GM11168 (cell line): ENCODE data around the gene RSL24D1.

Experiments
- in situ Hi-C: fragments of 300-500 bp; cut with MboI; formaldehyde crosslinking; loops from one replicate; pipeline ENCODE4 v1.12.0; 2022; ENCODE audit warnings: low sequenced_read_pairs; ENCODE audit not compliant: unreplicated experiment

RSL24D1 gene

DNA sequence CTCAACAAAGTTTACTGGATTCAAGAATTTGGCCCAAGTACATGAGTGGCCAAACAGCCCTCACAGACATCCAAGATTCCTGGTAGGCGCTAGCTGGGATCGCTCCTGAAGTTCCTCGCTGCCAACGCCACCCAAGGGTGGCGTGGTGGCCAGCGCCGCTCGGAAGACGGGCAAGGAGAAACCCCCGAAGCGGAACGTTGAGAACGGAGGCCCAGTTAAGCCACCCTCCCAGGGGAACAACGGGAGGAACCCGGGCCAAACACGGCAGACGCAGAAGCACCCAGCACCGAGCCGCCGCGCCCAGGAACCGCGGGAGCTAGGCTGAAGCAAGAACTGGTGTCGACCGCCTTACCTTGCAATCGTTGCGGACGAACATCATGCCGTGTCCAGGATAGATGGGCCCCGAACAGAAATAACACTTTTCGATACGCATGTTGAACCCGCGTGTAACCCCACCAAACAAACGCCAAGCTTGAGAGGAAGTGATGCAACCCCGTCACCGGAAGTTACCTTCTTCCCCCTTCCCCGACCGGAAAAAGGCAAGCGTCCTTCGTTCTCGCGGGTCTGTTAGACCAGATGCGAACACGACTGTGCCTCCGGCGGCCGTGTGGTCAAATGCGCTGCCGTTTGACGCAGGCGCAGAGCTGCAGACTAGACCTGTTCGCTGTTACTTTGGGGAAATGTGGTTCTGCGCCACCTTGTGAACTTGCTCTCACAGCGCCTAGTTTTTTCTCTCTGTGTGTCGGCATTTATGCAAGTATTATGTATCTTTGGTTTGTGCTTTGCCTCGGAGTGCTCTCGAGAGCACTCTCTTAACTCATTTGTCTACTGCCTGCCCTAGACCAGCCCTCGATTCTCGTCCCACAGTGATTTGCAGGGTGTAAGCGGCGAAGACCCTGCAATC is at the start of gene RSL24D1:
Gene RSL24D1 (minus strand): TSS at position 484 of the 904 bp plus-strand sequence. CDS start 51 bp downstream, at position 433.
- in situ Hi-C loops = no loop called here

DNA sequence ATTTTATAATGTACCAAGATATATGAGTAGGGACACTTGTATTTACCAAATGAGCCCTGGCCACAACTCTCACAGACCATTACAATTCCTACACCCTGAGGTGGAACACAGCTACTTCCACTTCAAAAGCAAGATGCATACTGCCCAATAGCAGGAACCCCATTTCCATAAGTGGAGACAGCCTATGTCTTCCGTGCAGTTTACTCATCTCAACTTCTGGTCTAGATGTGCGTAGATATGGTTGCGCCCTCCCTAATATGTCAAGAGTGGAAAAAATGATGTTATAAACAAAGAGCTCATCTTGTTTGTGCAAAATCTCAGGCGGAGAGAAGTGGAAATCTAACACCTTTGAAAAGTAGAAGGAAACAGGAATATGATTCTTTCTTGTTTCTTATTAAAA is 48.3 kb upstream of the RSL24D1 start:
- in situ Hi-C loops = no loop called here

DNA sequence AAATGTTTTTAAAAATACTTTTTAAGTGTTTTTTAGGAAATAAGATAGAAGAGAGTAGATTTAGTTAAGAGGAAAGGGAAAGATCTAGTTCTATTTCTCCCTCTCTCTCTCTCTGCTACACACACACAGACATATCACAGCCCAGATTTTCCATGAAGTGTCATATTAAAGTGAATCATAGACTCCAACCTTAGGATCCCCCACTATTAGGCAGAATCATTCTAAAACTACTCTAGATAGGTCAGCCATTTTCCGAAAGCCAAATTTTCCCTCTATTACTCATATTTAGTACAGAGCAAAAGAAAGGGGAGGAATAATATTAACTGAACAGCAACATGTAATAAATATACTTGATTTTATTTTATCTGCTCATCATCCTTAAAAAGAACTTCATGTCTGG is 45.1 kb upstream of the RSL24D1 start:
- in situ Hi-C loops = no loop called here

DNA sequence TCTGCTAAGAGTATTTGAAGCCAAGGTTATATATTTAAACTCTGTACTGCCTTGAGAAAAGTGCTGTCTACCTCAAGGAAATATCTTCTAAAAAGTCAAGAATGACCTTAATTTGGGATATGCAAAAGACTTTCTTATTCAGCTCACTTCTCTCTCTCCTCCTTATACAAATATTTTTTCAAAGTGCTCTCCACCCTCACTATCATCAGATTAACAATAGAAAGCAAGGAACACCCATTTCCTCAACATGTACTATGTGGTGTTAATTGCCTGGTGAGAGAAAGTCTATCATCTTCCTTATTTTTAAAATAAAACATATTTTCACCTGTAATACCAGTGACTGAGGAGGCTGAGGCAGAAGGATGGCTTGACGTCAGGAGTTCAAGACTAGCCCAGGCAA is 44.4 kb upstream of the RSL24D1 start:
- in situ Hi-C loops = no loop called here

DNA sequence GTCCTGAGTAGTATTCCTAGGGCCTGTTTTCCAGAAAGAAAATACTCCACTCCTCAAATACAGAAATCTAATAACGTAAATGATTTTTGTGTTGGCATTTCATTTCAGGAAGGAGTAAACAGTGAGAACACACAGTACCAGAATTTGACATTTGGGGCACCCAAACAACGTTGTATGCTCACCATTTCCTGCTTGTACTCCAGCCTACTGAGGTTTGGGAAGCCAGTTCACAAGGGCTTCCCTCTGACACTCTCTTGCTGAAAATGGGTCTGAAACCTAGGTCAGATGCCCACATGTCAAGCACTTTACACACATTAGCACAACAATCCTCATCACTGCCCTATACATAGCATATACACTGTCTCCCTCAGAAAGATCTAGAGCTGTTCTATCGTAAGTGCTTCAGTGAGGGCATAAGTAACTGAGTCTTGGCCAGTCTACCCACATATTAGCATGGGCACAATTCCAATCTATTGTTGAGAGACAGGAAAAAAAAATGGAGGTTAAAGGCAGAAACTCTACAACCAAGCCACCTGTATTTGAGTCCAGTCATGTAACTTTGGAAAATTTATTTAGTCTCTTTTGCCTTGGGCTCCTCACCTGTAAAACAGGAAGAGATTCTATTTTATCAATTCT is 43.5 kb upstream of the RSL24D1 start:
- in situ Hi-C loops = no loop called here

DNA sequence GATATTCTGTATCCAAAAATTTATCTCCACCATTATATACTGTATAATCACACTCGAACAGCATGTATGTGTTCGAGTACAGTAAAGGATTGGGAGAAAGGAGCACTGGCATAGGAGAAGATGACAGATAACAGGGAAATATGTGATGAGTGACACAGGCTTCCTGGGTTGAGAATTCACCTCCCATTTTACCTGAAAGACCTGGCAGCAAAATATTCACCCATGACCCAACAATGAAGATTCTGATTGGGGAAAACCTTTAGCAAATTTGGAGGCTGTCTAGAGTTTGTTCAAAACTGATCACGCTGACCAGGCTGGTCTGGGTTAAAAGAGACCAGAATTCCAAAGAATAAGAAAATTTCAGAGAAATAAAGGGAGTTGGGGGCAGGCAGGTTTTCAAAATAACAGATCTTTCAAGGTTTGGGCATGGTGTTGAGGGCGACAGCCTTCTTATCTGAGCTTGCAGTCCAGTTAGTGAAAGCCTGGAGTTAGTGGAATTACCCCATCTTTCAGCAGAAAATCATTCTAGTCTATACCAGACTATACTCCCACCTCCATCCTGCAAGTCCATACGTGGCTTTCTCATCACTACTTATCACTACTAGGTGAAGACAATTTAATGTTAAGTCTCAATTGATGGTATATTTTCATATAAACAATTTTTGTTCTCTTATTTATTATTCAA is 42.8 kb upstream of the RSL24D1 start:
- in situ Hi-C loops = no loop called here

DNA sequence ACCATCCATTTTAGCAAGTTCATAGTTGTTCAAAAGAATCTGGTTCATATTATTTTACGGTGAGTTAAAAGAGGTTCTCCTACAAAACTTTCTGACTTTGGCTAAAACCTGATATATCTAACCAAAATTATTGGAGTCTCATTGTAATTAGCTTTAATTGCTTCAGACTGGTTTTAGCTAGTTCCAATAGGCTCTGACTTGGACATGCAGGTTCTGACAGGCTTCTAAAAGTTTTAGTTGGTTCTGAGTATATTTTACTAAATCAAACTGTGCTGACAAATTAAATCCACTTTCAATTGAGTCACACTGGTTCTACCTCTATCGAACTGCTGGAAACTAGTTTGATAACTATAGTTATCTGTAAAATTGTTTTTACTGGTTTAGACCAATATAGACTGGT is 42.1 kb upstream of the RSL24D1 start:
- in situ Hi-C loops = no loop called here

DNA sequence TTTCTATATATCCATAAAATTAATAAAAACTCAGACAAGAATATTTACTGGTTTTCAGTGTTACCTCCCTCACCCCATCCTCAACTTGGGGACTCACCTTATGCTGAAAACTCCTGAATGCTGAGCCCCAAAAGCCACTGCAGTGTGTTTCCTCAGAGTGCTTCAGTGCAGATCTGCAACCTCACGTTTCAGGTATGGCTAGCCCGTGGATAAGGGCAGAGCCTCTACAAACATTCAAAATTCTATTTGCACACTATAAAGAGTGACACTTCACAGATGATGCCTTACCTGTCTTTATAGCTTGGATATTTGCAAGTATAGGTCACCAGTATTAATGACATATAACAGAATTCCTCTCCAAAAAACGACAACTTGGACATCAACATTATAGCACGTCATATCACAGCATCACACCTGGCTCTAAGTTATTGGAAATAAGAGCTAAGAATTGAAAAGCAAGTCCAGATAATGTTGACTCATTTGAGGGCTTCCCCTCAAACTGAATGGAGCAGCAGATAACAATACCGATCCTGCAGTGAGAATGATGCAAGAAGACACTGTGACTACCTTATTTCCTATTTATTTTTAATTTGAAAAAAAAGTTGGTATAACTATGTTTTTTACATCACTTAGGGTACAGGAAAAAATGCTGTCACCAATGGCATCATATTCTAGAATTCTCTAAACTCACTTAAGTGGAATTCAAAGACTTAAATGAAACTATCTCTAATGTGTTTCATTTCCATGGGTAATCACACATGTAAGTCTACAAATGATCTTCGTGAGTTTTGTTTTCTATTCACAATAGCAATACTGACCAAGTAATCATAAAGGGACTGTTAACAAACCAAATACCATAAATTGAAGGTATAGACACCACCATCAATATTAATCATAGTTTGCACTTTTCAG is 40.7 kb upstream of the RSL24D1 start:
- in situ Hi-C loops = no loop called here

DNA sequence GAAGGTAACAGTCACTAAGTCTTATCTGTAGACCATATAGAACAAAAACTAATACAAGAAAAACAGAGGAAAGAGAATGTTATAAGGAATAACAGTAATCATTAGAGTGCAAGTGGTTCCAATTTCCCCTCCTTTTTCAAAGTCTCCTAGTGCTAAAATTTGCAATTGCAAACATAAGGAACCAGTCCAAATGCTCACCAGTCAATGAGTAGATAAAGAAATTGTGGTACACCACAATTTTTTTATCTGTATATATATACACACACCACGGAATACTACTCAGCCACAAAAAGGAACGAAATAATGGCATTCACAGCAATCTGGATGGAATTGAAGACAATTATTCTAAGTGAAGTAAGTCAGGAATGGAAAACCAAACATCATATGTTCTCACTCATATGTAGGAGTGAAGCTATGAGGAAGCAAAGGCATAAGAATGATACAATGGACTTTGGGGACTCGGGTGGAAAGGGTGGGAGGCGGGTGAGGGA is 38.9 kb upstream of the RSL24D1 start:
- in situ Hi-C loops = no loop called here

DNA sequence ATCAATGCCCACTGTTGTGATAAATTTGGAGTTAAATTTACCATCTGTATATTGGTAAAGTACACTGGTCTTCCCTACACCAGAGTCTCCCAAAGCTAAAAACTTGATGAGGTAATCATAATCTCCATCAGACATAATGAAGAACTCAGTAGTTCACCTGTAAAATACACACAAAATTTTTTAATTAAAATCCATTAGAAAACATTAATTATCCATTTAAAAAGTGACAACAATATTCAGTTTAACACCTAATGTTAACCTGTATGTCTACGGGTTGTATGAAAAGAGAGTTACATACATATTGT is 38.0 kb upstream of the RSL24D1 start:
- in situ Hi-C loops = no loop called here

DNA sequence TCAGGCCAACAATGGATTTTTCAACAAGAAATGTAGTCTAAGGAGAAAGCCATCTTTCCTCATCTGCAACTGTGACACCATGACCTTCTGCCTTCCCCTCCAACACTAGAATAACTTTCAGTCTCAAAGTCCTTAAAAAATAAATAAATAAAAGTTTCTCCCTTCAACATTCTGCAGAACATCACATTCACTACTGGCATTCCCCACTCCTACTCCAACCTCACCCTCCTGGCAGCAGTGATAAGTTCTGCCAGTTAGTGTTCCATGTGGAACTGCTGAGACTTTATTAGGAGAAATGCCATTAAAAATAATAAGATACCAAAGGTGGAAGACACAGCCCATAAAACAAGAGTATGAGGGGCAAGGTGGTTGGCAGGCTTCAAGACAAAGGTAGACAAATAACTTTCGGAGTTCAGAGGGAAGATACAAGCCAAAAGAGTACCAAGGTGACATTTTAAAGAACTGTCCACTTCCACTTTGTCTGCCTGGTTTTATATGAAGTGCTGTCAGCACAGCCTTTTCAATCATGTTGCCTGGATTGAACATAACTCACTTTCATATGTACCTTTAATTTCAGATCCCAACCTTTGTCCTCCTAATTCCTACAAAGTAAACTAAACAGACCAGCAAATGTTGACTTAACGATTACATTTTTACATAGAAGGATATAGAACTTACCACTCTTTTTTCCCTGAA is 37.5 kb upstream of the RSL24D1 start:
- in situ Hi-C loops = no loop called here

DNA sequence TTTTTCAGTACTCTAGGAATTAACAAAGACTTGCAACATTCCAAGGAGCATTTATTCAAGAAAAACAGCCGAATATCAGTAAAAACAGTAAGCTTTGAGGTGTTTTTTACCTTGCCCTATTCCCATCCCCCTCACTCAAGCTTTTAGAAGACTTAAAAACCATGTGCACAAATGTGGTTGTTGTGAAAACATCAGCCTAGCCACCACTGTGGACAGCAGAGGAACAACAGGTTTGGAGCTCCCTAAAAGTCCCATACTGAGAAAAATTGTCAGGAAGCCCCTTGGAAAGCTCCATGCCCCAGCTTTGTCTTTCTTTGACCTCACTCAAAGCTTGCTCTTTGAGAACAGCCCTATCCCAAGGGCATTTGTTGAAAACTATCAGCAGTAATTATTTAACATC is 34.7 kb upstream of the RSL24D1 start:
- in situ Hi-C loops = no loop called here

DNA sequence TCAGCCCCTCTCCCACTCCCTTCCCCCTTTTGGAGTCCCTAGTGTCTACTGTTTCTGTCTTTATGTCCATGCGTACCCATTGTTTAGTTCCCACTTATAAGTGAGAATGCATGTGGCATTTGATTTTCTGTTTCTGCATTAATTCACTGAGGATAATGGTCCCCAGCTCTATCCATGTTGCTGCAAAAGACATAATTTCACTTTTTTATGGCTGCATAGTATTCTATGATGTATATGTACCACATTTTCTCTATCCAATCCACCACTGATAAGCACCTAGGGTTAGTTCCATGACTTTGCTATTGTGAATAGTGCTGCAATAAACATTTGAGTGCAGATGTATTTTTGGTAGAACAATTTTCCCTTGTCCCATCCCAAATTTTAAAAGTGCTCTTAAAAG is 34.2 kb upstream of the RSL24D1 start:
- in situ Hi-C loops = no loop called here

DNA sequence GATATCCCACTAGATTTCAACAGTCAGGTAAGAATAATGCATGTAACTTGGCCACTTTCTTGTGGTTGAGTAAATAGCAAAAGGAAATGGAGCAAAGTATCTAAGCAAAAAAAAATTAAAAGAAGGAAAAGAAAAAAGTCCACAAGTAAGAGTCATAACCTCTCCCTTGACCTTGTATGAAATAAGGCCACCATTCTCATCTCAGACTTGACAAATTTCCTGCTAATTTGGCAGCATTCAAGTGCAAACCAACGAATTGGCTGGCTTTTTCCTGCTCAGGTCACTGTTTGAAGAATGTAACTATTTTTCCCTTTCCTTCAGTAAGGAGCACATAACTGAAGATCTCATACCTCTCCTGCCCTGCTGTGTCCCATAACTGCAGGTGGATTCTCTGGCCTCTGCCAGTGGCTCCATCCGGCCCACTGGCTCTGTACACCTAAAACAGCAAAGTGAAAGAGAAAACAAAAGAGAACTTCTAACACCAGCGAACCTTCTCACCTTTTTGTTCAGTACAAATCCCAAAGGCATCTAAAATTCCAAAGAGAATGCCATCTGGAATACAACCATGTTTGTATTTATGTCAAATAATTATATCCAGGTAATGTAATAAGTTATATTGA is 33.4 kb upstream of the RSL24D1 start:
- in situ Hi-C loops = no loop called here

DNA sequence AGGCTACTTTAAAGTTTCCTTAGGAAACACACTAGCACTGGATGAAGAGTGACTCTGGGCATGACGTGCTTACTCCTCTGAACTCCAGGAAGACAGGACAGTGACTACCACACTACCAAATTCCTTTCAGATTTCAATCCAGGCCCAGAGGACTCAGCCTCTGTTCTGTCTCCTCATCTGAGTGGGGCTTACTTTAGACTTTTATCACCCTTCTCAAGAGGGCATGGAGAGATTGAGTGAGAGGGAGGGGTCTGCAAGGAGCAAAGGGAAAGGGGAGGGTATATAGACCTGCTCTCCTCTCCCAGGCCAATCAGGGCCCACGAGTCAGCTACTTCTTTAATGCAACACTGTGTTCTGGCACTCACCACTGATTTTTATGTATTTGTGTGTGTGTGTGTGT is 29.4 kb upstream of the RSL24D1 start:
- in situ Hi-C loops = no loop called here

DNA sequence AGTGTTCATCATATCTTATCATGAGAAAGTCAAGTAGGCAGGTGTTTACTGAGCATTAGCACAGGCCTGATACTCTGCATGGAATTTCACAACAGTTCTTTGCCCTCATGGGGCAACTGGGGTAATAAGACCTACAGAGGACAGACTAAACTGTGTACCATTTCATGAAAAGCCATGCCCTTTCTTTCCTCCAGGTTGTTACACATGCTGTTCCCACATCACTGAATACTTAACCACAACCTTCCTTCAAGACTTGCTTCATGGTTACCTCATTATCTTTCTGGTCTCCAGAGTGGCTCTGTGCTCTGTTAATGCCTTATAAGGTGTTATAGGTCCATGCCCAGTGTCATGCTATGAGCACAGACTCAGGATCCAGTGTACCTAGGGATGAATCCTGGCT is 28.2 kb upstream of the RSL24D1 start:
- in situ Hi-C loops = no loop called here

DNA sequence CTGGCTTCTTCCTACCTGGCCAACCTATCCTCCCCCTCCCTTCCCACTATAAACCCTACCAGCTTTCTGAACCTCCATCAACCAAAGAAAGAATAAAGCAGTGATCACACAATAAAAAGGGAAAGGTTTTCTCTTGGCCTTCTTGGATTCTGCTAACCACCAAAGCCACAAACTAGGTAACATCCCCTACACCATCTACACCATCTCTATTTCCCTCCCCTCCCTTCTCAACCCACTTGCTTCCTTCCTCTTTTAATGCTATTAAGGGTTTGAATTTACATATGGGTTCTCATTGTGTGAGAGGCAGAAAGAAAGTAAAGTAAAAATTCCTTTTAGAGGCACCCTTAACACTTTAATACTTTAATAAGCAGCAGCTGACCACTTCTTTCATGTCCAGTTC is 25.8 kb upstream of the RSL24D1 start:
- in situ Hi-C loops = no loop called here

DNA sequence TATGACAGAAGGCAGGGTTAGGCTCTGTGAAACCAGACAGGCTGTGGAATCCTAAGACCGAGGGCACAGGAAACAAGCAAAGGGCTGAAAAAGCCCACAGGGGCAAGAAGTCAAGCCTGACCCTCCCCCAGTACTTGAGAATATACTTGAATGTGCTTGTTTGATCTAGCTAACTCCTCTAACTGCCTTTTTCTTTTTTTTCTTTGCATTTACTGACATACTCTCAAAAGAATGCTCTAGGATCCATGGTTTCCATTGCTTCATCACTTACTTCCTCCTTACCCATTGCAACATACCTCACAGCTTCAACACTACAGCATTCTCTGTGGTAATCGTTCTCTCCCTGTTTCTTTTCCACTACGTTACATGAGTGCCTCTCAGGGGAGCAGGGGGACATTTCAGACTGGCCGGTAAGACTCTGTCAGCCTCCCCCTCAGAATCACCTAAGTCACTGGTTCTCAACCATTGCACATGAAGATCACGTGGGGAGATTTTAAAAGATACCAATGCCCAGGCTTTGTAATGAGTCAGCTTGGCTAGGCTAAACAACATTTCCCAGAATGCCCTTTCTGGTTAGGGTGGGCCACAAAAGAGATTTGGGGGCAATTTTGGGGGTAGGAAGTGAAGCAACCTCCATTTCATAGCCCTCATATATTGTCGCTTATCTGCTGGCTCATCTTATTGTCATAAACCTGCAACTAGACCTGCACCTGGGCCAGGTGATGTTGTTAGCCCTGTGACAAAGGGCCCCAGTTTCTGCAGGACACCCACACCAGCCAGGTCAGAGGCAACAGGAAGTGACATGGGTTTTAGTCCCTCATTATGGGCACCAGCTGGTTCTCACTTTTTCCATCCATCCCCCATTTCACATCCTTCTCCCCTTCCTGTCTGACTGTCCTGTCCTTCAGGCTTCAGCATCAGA is 24.6 kb upstream of the RSL24D1 start:
- in situ Hi-C loops = no loop called here
